Adipocyte (in vitro differentiated cells): ENCODE measurements around the gene GPRIN2.
A peak's percentile ranks its signal among the peaks of the same experiment; 100 is the strongest.
"Not testable (repeated sequence)": the region's sequence is repeated elsewhere in the genome, so short reads cannot be mapped to it uniquely, and the experiment has no call there.

Source experiments
- DNase-seq: peaks from one replicate; pipeline ENCODE4 v3.0.0-alpha.2; 2015; ENCODE audit warnings: low read depth
- H3K27me3 ChIP-seq: replicated peaks from 2 replicates; pipeline ENCODE4 v1.7.0; 2013; ENCODE audit warnings: mild to moderate bottlenecking, low read length, moderate library complexity; ENCODE audit not compliant: control insufficient read depth, insufficient read depth
- H3K36me3 ChIP-seq: 2 replicates; pipeline ENCODE4 v1.7.0; 2013; ENCODE audit warnings: low read length, mild to moderate bottlenecking, moderate library complexity; ENCODE audit not compliant: control insufficient read depth, insufficient read depth, severe bottlenecking
- H3K4me1 ChIP-seq: 2 replicates; pipeline ENCODE4 v1.7.0; 2013; ENCODE audit warnings: mild to moderate bottlenecking, low read length, moderate library complexity; ENCODE audit not compliant: control insufficient read depth, insufficient read depth
- H3K4me3 ChIP-seq: 2 replicates; pipeline ENCODE4 v1.7.0; 2013; ENCODE audit warnings: mild to moderate bottlenecking, low read length, moderate library complexity
- H3K9ac ChIP-seq: 2 replicates; pipeline ENCODE4 v1.7.0; 2013; ENCODE audit warnings: mild to moderate bottlenecking, low read length, moderate library complexity
- H3K9me3 ChIP-seq: 2 replicates; pipeline ENCODE4 v1.7.0; 2013; ENCODE audit warnings: mild to moderate bottlenecking, low read length, moderate library complexity; ENCODE audit not compliant: control insufficient read depth

The GPRIN2 gene

DNA sequence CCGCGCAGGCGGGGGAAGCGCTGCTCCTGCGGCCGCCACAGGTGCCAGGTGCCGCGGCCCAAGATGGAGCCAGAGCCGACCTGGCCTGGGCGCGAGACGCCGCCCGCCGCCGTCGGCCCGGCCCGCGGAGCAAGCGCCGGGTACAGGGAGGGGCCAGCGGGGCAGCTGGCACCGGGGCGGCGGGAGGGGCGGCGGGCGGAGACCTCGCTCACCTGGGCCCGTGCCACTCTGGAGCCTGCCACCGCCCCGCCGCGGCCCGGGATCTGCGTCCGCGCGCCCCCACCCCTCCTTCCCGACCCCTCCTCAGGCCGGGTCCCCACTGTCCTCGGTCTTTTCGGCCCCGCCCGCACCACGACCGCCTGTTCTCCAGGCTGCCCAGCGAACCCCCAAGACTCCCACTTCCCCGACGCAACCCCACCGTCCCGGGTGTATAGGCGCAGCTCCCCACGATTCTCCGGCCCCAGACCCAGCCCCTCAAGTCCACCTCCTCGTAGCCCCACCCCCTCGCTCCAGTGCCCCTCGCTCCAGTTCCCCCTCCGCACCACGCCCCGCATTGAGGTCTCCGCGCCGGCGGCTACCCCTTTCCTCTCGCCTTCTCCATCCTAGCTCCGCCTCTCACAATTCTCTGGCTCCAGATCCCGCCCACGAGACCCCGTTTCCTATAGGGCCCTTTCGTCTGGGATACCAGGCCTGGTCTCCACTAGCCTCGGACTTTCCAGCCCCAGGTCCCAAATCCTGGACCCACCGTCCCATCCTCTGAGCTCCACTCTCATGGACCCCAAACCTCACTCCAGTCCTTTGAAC is at the start of gene GPRIN2:
TSS of gene GPRIN2 (minus strand) at position 144 of the 804 bp plus-strand sequence. CDS start 5,922 bp downstream, outside the sequence.
- Histone ChIP-seq H3K9me3 (peaks cover 3% of the 10 kb centered on the region), H3K9ac (no peak within 1 kb of the TSS), H3K4me1 (peaks cover 3% of the 10 kb centered on the region), H3K4me3 (peak within 1 kb of the TSS; percentile 25), H3K27me3 (peaks cover 88% of the 10 kb centered on the region), H3K36me3 (no peaks in the 10 kb centered on the region)
- no peak for DNase-seq

DNA sequence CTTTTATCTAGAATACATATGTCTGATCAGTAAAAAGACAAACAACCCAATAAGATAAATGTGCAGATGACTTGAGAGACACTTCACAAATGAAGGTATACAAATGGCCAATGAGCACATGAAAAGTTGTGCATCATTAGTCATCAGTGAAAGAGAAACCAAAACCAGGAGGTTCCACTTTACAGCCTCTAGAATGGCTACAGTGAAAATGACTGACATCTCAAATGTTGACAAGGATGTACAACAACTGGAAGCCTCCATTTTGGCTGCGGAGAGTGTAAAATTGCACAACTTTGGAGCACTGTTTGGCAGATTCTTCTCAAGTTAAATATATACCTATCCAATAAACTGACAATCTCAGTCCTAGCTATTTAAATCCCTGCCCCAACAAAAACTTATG is 44.1 kb upstream of the GPRIN2 start:
- not testable (repeated sequence) for H3K9me3 ChIP-seq, DNase-seq, H3K4me1 ChIP-seq, H3K4me3 ChIP-seq, H3K27me3 ChIP-seq, H3K9ac ChIP-seq, H3K36me3 ChIP-seq

DNA sequence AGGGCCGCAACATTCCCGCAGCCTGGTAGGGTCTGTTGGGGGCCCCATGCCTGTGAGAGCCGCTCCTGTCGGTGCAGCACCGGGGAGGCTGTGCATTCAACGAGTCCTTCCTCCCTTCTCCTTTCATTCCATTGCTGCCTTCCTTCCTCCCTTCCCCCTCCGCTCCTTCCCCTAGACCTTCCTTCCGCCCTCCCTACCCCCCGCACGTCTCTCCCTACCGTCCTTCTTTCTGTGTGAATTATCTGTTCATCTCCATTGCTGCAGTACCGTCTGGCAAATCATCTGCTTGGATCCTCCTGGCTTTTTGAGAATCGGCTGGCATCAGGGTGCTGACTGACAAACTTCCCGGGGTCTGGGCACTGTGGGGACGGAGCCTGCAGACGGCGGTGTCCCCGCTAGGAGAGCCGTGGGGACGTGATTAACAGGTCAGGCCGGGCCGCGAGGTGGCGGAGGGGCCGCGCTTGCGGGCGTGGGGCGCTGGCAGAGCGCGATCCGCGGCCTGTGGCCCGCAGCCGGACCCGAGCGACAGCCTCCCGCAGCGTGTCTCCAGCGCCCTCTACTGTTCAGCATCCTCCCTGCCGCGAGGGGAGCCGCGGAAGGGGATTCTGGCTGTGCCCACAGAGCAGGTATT is 41.3 kb upstream of the GPRIN2 start:
- not testable (repeated sequence) for H3K9ac ChIP-seq, H3K9me3 ChIP-seq, H3K4me1 ChIP-seq, H3K36me3 ChIP-seq, H3K27me3 ChIP-seq
- peak; percentile 3 for DNase-seq
- peak overlapping the region; percentile 52 for H3K4me3 ChIP-seq

DNA sequence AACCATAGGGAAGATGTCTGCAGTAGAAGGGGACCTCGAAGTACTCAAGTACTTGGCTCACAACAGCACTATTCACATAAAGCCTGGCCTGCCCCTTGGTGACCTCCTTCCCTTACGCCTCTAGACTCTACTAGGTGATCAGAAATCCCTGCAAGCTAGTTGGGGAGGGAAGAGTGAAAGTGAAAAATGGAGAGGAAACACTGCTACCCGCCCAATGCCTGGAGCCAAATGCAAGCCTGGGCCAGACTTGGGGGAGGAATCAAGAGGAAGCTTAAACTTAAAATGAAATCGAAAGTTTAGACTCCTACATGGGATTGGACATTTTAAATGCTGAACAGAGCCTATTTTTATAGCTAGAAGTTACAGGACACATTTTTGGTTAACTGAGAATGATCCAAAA is 40.1 kb upstream of the GPRIN2 start:
- not testable (repeated sequence) for H3K9ac ChIP-seq, H3K9me3 ChIP-seq, H3K4me3 ChIP-seq, H3K4me1 ChIP-seq, H3K36me3 ChIP-seq, H3K27me3 ChIP-seq
- DNase-seq = peak; percentile 1

DNA sequence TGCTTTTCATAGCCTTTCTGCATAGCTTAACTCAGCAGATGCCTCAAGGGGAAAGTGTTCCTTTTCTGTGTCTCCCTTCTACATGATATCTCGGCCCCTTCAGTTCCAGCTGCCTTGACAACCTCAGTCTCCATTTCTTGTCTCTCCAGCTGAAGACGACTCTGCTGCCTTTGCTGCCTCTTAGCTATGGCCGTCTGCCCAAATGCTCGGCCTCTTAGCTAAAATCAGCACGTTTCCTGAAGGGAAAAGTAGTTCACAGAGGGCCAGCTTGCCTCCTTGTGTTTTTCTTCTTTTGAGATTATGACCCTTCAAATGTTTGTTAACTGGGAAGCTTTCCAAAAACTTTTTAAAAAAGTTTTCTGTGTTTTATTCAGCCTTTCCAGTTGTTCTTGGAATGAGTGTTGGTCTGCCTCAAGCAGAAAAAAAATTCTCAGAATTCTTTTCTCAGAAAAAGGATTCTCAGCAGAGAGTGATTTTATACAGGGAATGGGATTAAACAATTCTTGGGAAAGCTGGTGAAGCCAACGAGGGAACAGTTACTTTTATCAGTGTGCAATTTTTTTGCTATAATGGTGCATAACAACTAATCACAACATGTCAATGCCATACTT is 38.1 kb upstream of the GPRIN2 start:
- not testable (repeated sequence) for DNase-seq, H3K9me3 ChIP-seq, H3K9ac ChIP-seq, H3K27me3 ChIP-seq, H3K4me1 ChIP-seq, H3K4me3 ChIP-seq, H3K36me3 ChIP-seq

DNA sequence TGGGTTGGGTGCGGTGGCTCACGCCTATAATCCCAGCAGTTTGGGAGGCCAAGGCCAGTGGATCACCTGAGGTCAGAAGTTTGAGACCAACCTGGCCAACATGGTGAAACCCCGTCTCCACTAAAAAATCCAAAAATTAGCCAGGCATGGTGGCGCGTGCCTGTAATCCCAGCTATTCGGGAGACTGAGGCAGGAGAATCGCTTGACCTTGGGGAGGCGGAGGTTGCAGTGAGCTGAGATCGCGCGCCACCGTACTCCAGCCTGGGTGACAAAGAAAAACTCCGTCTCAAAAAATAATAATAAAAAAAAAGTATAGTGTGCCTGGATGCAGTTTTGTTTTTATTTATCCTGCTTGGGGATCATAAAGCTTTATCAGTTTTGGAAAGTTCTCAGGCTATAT is 36.8 kb upstream of the GPRIN2 start:
- H3K4me1 ChIP-seq, H3K4me3 ChIP-seq, H3K27me3 ChIP-seq, H3K9ac ChIP-seq, H3K36me3 ChIP-seq, H3K9me3 ChIP-seq, DNase-seq: not testable (repeated sequence)

DNA sequence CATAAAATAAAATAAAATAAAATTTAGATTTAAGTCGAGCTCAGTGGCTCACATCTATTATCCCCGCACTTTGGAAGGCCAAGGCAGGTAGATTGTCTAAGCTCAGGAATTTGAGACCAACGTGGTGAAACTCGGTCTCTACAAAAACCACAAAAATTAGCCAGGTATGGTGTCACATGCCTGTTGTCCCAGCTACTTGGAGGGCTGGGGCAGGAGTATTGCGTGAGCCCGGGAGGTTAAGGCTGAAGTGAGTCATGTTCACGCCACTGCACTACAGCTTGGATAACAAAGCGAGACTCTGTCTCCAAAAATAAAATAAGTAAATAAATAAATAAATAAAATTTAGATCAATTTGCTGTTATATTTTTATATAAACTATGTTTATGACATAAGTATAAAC is 34.6 kb upstream of the GPRIN2 start:
- H3K9me3 ChIP-seq, H3K36me3 ChIP-seq, H3K4me1 ChIP-seq, DNase-seq, H3K4me3 ChIP-seq, H3K9ac ChIP-seq, H3K27me3 ChIP-seq: not testable (repeated sequence)

DNA sequence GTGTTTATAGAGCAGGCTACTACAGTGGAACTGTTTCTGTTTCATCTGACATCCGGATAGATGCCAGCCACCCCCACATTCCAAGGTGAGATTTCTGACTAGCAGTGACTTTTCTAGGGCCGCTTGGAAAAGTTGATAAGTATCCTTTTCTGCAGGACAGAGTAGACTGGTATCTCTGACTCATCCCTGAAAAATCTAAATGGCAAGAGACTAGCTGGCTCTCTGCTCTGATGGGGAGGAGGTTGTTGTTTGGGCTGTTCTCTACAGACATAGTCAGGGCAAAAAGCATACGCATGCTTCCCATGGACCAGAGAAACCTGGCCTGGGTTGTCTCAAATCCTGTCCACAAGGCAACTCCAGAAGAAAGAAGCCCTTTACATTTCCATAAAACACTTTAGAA is 33.1 kb upstream of the GPRIN2 start:
- not testable (repeated sequence) for H3K27me3 ChIP-seq, DNase-seq, H3K9me3 ChIP-seq, H3K9ac ChIP-seq, H3K36me3 ChIP-seq, H3K4me3 ChIP-seq, H3K4me1 ChIP-seq

DNA sequence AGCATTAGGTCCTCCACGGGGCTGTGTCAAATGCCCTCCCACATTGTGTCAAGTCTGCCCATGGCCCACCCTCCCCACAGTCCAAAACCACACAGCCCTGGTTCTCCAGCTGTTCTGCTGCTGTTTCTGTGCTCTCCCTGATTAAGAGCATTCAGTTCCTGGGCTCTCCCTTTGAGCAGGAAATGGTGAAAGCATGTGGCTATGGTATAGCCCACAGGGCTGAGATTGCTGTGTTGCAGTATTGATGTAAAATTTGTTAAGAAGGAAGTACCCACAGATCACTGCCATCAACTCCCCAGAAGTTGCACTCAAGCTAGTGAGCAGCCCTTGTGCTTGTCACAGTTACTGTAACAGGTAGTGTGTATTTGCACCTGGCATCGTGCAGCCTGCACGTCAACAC is 31.8 kb upstream of the GPRIN2 start:
- not testable (repeated sequence) for H3K4me3 ChIP-seq, H3K9ac ChIP-seq, H3K4me1 ChIP-seq, DNase-seq, H3K27me3 ChIP-seq, H3K36me3 ChIP-seq, H3K9me3 ChIP-seq

DNA sequence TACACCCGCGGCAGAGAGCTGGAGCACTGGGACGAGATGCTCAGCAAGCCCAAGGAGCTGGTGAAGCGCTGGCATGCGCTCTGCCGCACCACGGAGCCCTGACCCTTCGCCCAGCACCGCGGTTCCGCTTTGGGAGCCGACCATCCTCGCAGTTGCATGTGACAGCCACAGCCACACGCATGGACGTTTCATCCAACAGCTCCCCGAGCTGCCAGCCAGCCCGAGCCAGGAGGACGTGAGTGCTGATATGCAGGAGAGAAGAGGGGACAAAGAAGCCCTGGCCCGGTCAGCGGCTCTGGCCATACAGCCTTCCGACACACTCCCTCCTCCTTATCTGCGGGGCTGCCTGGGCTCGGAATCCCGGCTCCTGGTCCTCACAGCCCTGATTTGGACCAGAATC is 31.1 kb upstream of the GPRIN2 start:
- not testable (repeated sequence) for H3K36me3 ChIP-seq, DNase-seq

DNA sequence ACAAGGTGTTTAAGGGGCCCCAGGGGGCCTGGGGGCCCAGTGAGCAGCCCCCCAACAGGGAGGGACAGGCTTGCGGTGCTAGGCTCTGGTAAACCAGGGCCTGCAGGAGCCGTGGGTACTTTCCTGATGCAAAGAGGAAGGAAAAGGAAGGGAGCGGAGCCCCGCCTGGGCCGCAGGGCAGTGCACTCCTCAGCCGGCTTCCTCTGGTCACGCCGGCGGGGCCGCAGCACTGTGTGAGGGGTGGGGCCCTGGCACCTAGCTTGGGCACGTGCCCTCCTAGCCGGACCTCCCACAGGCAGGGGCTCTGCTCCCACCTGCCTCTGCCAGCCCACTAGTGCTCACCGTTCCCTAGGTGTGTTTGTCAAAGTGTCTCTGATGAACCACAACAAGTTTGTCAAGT is 28.8 kb upstream of the GPRIN2 start:
- DNase-seq, H3K9me3 ChIP-seq, H3K9ac ChIP-seq, H3K36me3 ChIP-seq, H3K4me1 ChIP-seq, H3K27me3 ChIP-seq, H3K4me3 ChIP-seq: not testable (repeated sequence)

More for the DNA sequence above, 31.1 kb upstream of the GPRIN2 start:
- H3K4me3 ChIP-seq, H3K4me1 ChIP-seq, H3K27me3 ChIP-seq, H3K9me3 ChIP-seq, H3K9ac ChIP-seq: not testable (repeated sequence)
